PC-9 (cell line): Measurements from ENCODE around the gene CNTNAP2.

Source experiments
- EZH2 ChIP-seq: fragments of 200-600 bp; sonication (generic); IDR thresholded peaks from 2 replicates; pipeline ENCODE4 v1.8.0; 2017; ENCODE audit warnings: antibody characterized with exemption, low read depth
- TF ChIP-seq, protein P1 (sequence below): fragments of 200-600 bp; sonication (generic); conservative IDR thresholded peaks from 2 replicates; pipeline ENCODE4 v1.6.1; 2017; ENCODE audit warnings: mixed run types, antibody characterized with exemption, mild to moderate bottlenecking, moderate library complexity

GRCh38 chr7:147235645-147236382 lies 1119.2 kb downstream of the CNTNAP2 start:
- TF ChIP-seq EZH2: no peak
- TF ChIP-seq, protein P1, sequence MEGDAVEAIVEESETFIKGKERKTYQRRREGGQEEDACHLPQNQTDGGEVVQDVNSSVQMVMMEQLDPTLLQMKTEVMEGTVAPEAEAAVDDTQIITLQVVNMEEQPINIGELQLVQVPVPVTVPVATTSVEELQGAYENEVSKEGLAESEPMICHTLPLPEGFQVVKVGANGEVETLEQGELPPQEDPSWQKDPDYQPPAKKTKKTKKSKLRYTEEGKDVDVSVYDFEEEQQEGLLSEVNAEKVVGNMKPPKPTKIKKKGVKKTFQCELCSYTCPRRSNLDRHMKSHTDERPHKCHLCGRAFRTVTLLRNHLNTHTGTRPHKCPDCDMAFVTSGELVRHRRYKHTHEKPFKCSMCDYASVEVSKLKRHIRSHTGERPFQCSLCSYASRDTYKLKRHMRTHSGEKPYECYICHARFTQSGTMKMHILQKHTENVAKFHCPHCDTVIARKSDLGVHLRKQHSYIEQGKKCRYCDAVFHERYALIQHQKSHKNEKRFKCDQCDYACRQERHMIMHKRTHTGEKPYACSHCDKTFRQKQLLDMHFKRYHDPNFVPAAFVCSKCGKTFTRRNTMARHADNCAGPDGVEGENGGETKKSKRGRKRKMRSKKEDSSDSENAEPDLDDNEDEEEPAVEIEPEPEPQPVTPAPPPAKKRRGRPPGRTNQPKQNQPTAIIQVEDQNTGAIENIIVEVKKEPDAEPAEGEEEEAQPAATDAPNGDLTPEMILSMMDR: no peak
